Trophoblast cell (in vitro differentiated cells and primary cell): Measurements from ENCODE around the gene PML.
A peak's percentile ranks its signal among the peaks of the same experiment; 100 is the strongest.

ENCODE experiments used
- DNase-seq, 2 donors: peaks; one replicate each; pipeline ENCODE4 v3.0.0-alpha.2; 2016
- H2AFZ ChIP-seq: 2 replicates; pipeline ENCODE4 v1.6.1; 2013; ENCODE audit warnings: low read length, moderate library complexity, mild to moderate bottlenecking; ENCODE audit not compliant: insufficient read depth, poor library complexity
- H2AK5ac ChIP-seq: 2 replicates; pipeline ENCODE4 v1.6.1; 2013; ENCODE audit warnings: mild to moderate bottlenecking, low read length
- H2BK120ac ChIP-seq: 2 replicates; pipeline ENCODE4 v1.6.1; 2013; ENCODE audit warnings: low read length, mild to moderate bottlenecking, moderate library complexity; ENCODE audit not compliant: insufficient read depth, poor library complexity
- H2BK12ac ChIP-seq: 2 replicates; pipeline ENCODE4 v1.6.1; 2013; ENCODE audit warnings: mild to moderate bottlenecking, low read length, moderate library complexity
- H2BK5ac ChIP-seq: 2 replicates; pipeline ENCODE4 v1.6.1; 2013; ENCODE audit warnings: low read length, low read depth, moderate library complexity, mild to moderate bottlenecking; ENCODE audit not compliant: poor library complexity
- H3K14ac ChIP-seq: 2 replicates; pipeline ENCODE4 v1.6.1; 2013; ENCODE audit warnings: mild to moderate bottlenecking, low read length
- H3K18ac ChIP-seq: 2 replicates; pipeline ENCODE4 v1.6.1; 2013; ENCODE audit warnings: mild to moderate bottlenecking, low read length
- H3K23ac ChIP-seq: 2 replicates; pipeline ENCODE4 v1.6.1; 2013; ENCODE audit warnings: low read length
- H3K27ac ChIP-seq: 2 replicates; pipeline ENCODE4 v1.5.1; 2013; ENCODE audit warnings: low read depth, mild to moderate bottlenecking, inconsistent platforms, low read length, moderate library complexity
- H3K27me3 ChIP-seq: 2 replicates; pipeline ENCODE4 v1.6.1; 2013; ENCODE audit warnings: inconsistent platforms, mild to moderate bottlenecking, low read length, moderate library complexity; ENCODE audit not compliant: insufficient read depth
- H3K36me3 ChIP-seq, 2 experiments: 1 replicate in 1 of 2; 2 replicates in 1 of 2; pipeline ENCODE4 v1.6.1; 2013; ENCODE audit warnings: low read length in 2 of 2, mild to moderate bottlenecking in 2 of 2, moderate library complexity in 1 of 2; ENCODE audit not compliant: insufficient read depth in 2 of 2, control insufficient read depth in 1 of 2
- H3K4ac ChIP-seq: 2 replicates; pipeline ENCODE4 v1.6.1; 2013; ENCODE audit warnings: low read depth, mild to moderate bottlenecking, low read length, moderate library complexity
- H3K4me1 ChIP-seq, 2 experiments: 1 replicate in 1 of 2; 2 replicates in 1 of 2; pipeline ENCODE4 v1.6.1; 2013; ENCODE audit warnings: low read length in 2 of 2, mild to moderate bottlenecking in 2 of 2, moderate library complexity in 1 of 2; ENCODE audit not compliant: insufficient read depth in 2 of 2, control insufficient read depth in 1 of 2
- H3K4me2 ChIP-seq: 2 replicates; pipeline ENCODE4 v1.6.1; 2013; ENCODE audit warnings: inconsistent platforms, mild to moderate bottlenecking, low read length, moderate library complexity
- H3K4me3 ChIP-seq: 2 replicates; pipeline ENCODE4 v1.5.1; 2013; ENCODE audit warnings: mild to moderate bottlenecking, low read depth, low read length, inconsistent platforms
- H3K79me1 ChIP-seq: one replicate; pipeline ENCODE4 v1.6.1; 2013; ENCODE audit warnings: low read length
- H3K79me2 ChIP-seq: 2 replicates; pipeline ENCODE4 v1.6.1; 2013; ENCODE audit warnings: low read length, mild to moderate bottlenecking; ENCODE audit not compliant: control insufficient read depth, insufficient read depth, poor library complexity
- H3K9ac ChIP-seq: 2 replicates; pipeline ENCODE4 v1.6.1; 2013; ENCODE audit warnings: mild to moderate bottlenecking, low read length
- H3K9me3 ChIP-seq: 2 replicates; pipeline ENCODE4 v1.6.1; 2013; ENCODE audit warnings: low read depth, mild to moderate bottlenecking, control low read depth, inconsistent platforms, low read length; ENCODE audit not compliant: insufficient read depth
- H4K12ac ChIP-seq: 2 replicates; pipeline ENCODE4 v1.6.1; 2013; ENCODE audit warnings: low read depth, mild to moderate bottlenecking, low read length, moderate library complexity
- H4K8ac ChIP-seq: 2 replicates; pipeline ENCODE4 v1.6.1; 2013; ENCODE audit warnings: low read depth, mild to moderate bottlenecking, low read length, moderate library complexity
- H4K91ac ChIP-seq: one replicate; pipeline ENCODE4 v1.6.1; 2013; ENCODE audit warnings: low read depth, mild to moderate bottlenecking, low read length, moderate library complexity
- WGBS: extraction: QIAGEN DNeasy Blood & Tissue Kit; methylation state at CpG from one replicate; pipeline ENCODE4 v1.1.7; 2013; ENCODE audit warnings: missing lambda C conversion rate; ENCODE audit not compliant: insufficient read length, insufficient coverage; ENCODE audit errors: extremely low coverage; 5-methylcytosine and 5-hydroxymethylcytosine counted together

PML gene

DNA sequence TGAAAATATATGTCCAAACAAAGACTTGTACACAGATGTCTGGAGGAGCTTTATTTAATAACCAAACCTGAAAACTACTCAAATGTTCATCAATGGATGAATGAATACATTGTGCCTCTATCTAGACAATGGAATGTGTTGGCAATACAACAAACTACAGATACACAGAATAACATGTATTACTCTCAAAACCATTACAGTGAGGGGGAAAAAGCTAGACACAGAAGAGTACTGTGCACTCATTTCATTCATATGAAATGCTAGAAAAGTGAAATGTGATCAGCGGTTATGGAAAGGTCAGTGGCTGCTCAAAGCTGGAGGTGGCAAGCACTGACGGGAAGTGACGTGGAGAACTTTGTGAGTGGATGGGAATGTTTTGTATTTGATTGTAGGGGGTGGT lies 15.6 kb upstream of the PML start:
- no peak overlapping the region for H2BK5ac ChIP-seq
- no peak overlapping the region for H3K23ac ChIP-seq
- no peak overlapping the region for H3K9ac ChIP-seq
- no CpG with 5 or more reads among the region's 3 CpGs for WGBS
- no peak overlapping the region for H4K12ac ChIP-seq
- no peak overlapping the region for H2AK5ac ChIP-seq
- H2BK12ac ChIP-seq: no peak overlapping the region
- H4K91ac ChIP-seq: no peak overlapping the region
- no peak overlapping the region for H3K4me3 ChIP-seq
- H3K4me1 ChIP-seq: no peaks in the 10 kb centered on the region
- no peak overlapping the region for H3K27ac ChIP-seq
- no peak overlapping the region for H2BK120ac ChIP-seq
- no peak overlapping the region for H3K4me2 ChIP-seq
- H3K27me3 ChIP-seq: no peaks in the 10 kb centered on the region
- H3K36me3 ChIP-seq: peaks cover 0 to 4% of the 10 kb centered on the region in 2 experiments
- no peak overlapping the region for H4K8ac ChIP-seq
- no peaks in the 10 kb centered on the region for H3K79me1 ChIP-seq
- no peak for DNase-seq
- H3K14ac ChIP-seq: no peak overlapping the region
- H3K18ac ChIP-seq: no peak overlapping the region
- H3K9me3 ChIP-seq: no peaks in the 10 kb centered on the region
- no peaks in the 10 kb centered on the region for H3K79me2 ChIP-seq
- H3K4ac ChIP-seq: no peak overlapping the region
- no peak overlapping the region for H2AFZ ChIP-seq

DNA sequence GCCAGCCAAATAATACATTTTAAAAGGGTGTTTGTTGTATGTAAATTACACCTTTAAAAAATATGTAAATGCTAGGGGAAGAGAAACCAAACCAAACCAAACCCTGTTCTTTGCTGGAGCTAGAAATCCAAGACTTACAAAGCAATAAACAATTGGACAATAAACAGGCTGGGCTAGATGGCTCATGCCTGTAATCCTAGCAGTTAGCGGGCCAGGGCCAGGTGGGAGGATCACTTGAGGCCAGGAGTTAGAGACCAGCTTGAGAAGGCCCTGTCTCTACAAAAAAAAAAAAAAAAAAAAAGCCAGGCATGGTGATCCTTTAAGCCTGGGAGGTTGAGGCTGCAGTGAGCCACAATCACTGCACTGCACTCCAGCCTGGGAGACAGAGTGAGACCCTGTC lies 14.9 kb upstream of the PML start:
- no peaks in the 10 kb centered on the region for H3K4me1 ChIP-seq
- DNase-seq: no peak
- no peak overlapping the region for H4K12ac ChIP-seq

DNA sequence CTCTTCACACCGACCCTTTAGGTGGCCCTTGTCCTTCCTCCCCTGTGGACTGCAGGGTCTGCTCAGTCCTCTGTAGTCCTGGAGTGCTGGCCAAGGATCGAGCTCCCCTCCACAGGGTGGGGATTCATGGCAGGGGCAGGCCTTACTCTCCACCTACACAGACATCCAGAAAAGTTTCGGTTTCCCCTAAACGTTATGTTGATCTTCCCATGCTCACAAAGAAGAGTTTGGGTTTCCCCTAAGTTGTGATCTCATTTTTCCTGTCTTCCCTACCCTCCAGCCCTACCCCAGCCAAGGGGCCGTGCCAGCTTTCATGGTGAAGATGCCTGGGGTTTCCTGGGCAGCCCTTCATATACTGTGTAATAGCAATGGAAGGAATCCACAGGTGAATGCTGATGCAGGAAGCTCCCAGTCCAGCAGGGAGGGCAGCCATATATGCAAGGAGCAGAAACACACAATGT lies 12.7 kb upstream of the PML start:
- no peak overlapping the region for H4K12ac ChIP-seq
- no peak overlapping the region for H2AK5ac ChIP-seq
- no peak for DNase-seq

More for the DNA sequence above, 14.9 kb upstream of the PML start:
- Histone ChIP-seq H3K79me1 (no peaks in the 10 kb centered on the region), H3K4me3 (no peak overlapping the region), H2BK12ac (no peak overlapping the region), H4K8ac (no peak overlapping the region), H3K4ac (no peak overlapping the region), H2AK5ac (no peak overlapping the region), H4K91ac (no peak overlapping the region), H3K4me2 (no peak overlapping the region), H3K79me2 (no peaks in the 10 kb centered on the region), H3K9me3 (no peaks in the 10 kb centered on the region), H3K27me3 (no peaks in the 10 kb centered on the region), H3K36me3 (peaks cover 0 to 4% of the 10 kb centered on the region in 2 experiments), H2BK5ac (no peak overlapping the region), H3K18ac (no peak overlapping the region), H3K23ac (no peak overlapping the region), H2BK120ac (no peak overlapping the region), H3K14ac (no peak overlapping the region), H3K9ac (no peak overlapping the region), H2AFZ (no peak overlapping the region), H3K27ac (no peak overlapping the region)
- WGBS: no CpG with 5 or more reads among the region's 1 CpG

DNA sequence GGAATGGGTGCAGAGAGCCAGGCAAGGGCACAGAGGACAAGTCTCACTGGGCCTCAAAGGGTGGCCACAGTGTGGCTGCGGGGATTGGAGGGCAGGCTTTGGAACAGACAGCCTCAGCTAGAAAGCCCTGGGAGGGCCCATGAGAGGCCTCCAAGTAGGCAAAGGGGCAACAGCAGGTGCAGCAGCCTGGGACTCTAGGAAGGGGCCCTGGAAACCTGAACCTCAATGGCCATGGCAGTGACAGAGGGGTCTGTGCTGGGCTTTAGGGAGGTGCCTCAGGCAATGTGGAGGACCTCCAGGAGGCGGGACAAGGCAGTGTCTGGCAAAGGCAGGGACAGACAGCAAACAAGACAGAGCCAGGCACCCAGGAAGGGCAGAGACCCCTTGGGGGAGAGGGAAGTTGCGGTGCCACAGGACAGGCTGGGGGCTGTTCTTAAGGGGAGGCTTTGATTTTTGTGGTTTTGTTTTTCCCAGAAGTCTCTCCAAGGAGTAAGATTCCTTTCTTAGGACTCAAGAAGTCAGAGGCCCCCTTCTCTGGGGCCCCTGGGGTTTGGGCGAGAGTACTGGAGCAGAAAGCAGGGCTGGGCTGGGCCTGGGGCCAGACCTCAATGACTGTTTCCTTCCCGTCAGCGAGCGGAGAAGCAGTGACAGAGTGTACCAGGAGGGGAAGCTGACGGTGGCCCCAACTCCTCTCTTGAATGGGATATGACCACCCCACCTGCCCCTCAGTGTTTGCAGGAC lies 12.1 kb upstream of the PML start:
- no peak overlapping the region for H2AFZ ChIP-seq
- no peaks in the 10 kb centered on the region for H3K79me1 ChIP-seq
- no peak overlapping the region for H2BK120ac ChIP-seq
- H3K18ac ChIP-seq: no peak overlapping the region
- H2BK5ac ChIP-seq: no peak overlapping the region
- no peak overlapping the region for H4K8ac ChIP-seq
- no peak overlapping the region for H2AK5ac ChIP-seq
- no peak overlapping the region for H4K12ac ChIP-seq
- H2BK12ac ChIP-seq: no peak overlapping the region
- H3K9ac ChIP-seq: no peak overlapping the region
- H3K4me2 ChIP-seq: no peak overlapping the region
- H3K36me3 ChIP-seq: peaks cover 0 to 4% of the 10 kb centered on the region in 2 experiments
- no peaks in the 10 kb centered on the region for H3K9me3 ChIP-seq
- H3K27ac ChIP-seq: no peak overlapping the region
- H3K4me3 ChIP-seq: no peak overlapping the region
- no peak overlapping the region for H3K14ac ChIP-seq
- WGBS: no CpG with 5 or more reads among the region's 8 CpGs
- no peaks in the 10 kb centered on the region for H3K27me3 ChIP-seq
- no peak for DNase-seq
- no peak overlapping the region for H3K23ac ChIP-seq
- H3K79me2 ChIP-seq: no peaks in the 10 kb centered on the region
- H4K91ac ChIP-seq: no peak overlapping the region
- H3K4ac ChIP-seq: no peak overlapping the region
- H3K4me1 ChIP-seq: no peaks in the 10 kb centered on the region

More for the DNA sequence above, 12.7 kb upstream of the PML start:
- Histone ChIP-seq H3K18ac (no peak overlapping the region), H2BK12ac (no peak overlapping the region), H4K8ac (no peak overlapping the region), H2BK5ac (no peak overlapping the region), H3K36me3 (peaks cover 0 to 4% of the 10 kb centered on the region in 2 experiments), H4K91ac (no peak overlapping the region), H3K14ac (no peak overlapping the region), H3K4ac (no peak overlapping the region), H2BK120ac (no peak overlapping the region), H3K79me2 (no peaks in the 10 kb centered on the region), H3K9ac (no peak overlapping the region), H2AFZ (peak overlapping the region; percentile 35), H3K4me2 (no peak overlapping the region), H3K27ac (no peak overlapping the region), H3K4me1 (no peaks in the 10 kb centered on the region), H3K27me3 (no peaks in the 10 kb centered on the region), H3K4me3 (no peak overlapping the region), H3K9me3 (no peaks in the 10 kb centered on the region), H3K23ac (no peak overlapping the region), H3K79me1 (no peaks in the 10 kb centered on the region)
- no CpG with 5 or more reads among the region's 5 CpGs for WGBS
